CD4-positive, alpha-beta T cell treated with Interleukin-2 at 100 ng/mL for 4 hours (primary cell): Measurements from ENCODE around the gene IL31RA.

Source experiments
- DNase-seq: peaks from one replicate; pipeline ENCODE4 v3.0.0-alpha.2; 2020; ENCODE audit warnings: low spot score

The IL31RA gene

GRCh38 chr5:55903121-55903701, 52.1 kb downstream of the IL31RA start:
- peak; percentile 75 for DNase-seq

- DNase-seq = no peak
Measured at GRCh38 chr5:55904152-55904551, 53.0 kb downstream of the IL31RA start.

GRCh38 chr5:55905251-55905650, 54.1 kb downstream of the IL31RA start:
- DNase-seq = no peak

- DNase-seq = no peak
Measured at GRCh38 chr5:55907927-55908326, 56.8 kb downstream of the IL31RA start.

GRCh38 chr5:55908804-55909203, 57.6 kb downstream of the IL31RA start:
- DNase-seq = no peak

DNA sequence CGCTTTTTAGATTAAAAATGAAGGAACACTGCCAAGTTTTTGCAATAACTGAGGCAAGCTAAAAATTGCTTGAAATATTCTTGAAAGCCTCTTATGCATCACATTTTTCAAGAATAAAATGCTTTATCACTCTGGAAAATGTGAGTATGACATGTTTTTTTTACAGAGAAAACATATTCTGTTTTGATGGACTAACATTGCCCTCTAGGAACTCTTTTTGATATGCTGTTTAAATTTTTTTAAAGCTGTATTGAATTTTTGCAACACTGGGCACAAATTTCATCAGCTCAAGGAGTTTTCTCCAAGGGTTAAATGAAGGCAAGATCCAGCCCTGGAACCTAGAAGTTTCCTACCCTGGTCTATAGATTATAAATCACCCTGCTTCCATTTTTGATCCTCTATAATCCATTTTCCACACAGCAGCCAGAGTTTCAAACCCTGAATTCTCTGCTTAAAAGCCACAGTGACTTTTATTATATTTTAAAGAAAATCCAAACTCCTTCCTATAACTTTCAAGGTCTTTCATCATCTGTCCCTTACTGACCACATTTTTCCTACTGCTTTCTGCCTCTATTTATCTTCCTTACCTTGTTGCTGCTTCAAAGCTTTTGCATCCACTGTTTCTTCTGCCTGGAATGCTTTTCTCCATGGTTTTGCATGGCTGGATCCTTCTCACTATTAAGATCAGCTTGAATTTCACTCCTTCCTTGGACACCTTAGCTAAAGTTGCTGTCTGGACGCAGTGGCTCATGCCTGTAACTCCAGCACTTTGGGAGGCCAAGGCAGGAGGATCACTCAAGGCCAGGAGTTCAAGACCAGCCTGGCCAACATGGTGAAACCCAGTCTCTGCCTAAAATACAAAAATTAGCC, 60.9 kb downstream of the IL31RA start:
- DNase-seq = no peak

DNA sequence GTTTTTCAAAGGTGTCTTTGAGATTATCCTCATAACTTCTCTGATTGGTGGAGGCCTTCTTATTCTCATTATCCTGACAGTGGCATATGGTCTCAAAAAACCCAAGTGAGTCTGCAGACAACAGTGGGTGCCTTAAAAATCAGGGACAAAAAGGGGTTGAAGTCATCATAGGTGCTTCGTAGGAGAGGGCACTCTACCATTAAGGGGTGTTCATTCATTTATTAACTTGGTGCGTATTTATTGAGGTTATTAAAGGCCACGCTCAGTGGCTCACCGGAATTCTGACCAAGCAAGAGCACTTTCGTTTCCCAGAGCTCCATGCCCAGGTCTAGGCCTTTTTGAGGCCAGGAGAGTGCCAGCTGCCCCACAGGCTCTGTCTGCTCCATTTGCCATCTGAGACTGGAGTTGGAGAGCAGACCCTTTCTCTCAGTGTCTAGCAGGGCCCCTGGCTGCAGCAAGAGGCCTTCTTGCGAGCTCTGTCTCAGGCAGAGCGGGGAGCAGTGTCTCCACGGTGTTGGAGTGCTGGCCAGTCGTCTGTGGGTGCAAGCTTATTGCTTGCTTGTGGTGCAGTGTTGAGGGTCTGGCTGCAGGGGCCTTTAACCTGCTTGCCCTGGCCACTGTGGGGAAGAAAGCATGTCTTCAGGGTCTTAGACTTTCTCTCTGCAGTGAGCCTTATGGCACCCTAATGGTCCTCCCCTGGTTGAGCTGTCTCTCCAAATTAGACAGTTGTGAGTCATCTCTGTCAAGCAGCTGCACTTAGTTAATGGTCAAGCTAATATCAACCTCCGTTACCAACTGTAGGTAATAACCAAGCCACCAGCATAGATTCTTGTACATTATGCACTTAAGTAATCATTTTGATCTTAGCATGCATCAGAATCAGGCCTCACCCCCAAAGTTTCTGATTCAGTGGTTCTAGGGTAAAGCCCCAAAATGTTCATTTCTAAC, 62.6 kb downstream of the IL31RA start:
- no peak for DNase-seq

- DNase-seq = no peak
Measured at GRCh38 chr5:55914971-55915370, 63.8 kb downstream of the IL31RA start.

GRCh38 chr5:55915783-55916182, 64.6 kb downstream of the IL31RA start:
- no peak for DNase-seq

- no peak for DNase-seq
Measured at GRCh38 chr5:55916986-55917385, 65.8 kb downstream of the IL31RA start.

DNA sequence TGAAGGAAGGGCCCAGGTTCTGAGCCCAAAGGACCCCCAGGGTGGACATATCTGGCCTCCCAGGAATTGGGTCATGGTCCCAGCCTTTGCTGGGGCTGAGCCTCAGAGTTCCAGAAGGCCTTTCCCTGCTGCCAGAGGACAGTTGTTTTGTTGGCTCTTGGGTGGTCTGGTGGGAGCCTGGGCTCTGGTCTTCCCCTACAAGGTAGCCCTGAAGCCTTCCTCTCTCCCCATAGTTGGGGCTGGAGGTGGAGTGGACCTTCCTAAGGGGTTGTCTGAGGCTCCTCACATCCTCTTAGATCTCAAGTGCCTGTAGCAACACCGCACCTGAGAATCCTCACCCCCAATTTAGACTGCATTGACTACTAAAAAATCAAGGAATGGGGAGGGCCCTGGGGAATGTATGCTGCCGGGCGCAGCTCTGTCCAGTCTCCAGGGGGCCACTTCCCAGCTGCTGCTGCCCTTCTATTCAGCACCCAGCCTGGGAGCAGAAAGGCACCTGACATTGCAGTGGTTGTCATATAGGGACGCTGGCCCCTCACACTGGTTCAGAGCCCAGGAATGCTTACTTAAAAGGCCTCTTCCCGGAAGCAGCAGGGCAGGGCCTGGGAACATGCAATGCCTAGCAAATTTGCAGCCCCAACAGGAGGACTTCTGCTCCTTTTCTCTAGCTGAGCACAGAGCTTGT, 66.4 kb downstream of the IL31RA start:
- DNase-seq = no peak

- no peak for DNase-seq
Measured at GRCh38 chr5:55918087-55919035, 67.2 kb downstream of the IL31RA start.

DNA sequence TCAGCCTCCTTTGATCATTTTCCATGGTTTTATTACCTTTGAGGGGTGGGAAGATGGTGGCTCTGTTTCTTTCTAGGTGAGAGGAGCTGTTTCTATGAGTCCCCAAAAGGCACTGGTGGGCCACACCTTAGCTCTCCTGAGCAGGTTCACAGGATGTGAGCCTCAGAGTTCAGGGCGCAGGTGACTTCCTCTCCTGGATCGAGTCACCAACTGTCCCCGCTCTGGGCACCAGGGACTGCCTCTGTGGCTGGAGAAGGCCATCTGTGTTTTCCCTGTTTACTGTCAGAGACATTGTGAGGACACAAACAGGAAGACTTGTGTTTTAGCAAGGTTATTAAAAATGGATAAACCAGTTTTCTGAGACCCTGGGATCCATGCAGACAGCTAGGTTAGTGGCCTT, 68.5 kb downstream of the IL31RA start:
- no peak for DNase-seq

GRCh38 chr5:55920784-55921183, 69.6 kb downstream of the IL31RA start:
- no peak for DNase-seq

DNA sequence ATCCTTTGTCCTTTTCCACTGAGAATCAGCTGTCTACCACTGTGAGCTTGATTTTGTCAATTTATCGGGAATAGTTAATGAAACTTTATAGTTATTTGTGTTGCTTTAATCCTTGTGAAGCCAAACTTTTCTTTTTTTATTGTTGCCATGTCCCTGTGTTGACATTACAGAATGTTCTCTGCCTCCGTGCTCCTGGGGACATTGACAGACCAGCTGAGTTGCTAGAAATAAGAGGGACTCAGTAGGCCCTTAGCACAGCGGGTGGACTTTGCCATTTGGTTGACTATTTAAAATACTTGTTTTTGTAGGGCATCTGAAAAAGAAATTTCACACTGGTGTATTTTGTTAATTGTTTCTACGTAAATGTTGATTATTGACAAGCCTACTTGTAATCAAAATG, 70.5 kb downstream of the IL31RA start:
- DNase-seq = no peak

- DNase-seq = peak; percentile 15
Measured at GRCh38 chr5:55923177-55923771, 72.1 kb downstream of the IL31RA start.

GRCh38 chr5:55923865-55924500, 72.8 kb downstream of the IL31RA start:
- no peak for DNase-seq

DNA sequence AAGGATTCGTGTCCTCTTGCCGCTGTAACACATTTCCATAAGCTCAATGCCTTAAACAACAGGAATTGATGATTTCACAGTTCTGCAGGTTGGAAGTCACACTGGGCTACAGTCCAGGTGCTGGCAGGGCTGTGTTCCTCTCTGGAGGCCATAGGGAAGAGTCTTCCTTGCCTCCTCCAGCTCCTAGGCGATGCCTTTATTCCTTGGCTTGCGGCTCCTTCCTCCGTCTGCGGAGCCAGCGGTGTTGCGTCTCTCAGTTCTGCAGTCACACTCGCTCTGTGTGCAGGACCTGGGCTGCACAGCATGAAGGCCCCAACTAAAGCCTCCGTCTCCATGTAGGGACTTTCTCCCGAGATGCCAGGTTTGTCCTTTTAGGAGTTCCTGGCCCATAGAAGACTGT, 73.6 kb downstream of the IL31RA start:
- no peak for DNase-seq

DNA sequence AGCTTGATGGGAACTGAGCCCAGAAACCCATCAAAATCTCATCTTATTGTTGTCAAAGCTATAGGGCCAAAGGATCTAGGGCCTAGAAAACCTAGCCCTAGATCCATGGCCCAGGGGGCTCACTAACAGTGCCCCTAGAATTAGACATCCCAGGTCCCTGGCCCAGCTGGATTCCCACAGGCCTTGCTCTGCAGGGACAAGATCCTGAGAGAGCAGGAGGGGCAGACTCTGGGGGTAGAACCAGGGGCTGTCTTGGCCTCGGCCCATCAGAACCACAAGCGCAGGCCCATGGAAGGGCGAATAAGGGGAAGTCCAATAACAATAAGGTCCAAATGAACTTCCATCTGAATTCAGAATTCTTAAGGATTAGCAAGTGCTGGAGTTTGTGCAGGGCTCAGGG, 74.0 kb downstream of the IL31RA start:
- DNase-seq = no peak

DNA sequence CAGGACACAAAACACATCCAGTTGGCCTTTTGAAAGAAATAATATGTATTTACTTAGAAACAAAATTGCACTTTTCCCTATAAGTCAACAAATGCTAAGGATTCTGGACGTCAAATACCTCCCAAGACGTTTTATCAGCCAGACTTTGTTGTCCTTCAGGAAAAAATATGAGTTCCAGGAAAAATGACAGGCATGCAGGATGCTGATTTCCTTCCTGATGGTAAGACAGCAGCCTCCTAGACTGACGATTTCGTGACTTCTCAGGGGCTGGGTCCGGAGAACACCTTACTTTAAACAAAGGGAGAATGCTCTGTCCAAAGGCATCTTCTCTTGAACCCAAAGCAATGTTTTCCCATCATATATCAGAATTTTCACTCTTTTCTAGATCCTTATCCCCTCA, 74.6 kb downstream of the IL31RA start:
- no peak for DNase-seq
